Measurements from ENCODE around the gene TBC1D5. TPM values are rescaled to one million over a fixed set of nuclear protein-coding genes. Genes with fewer than 3 reads are reported as not detected.

Gene TBC1D5
- polyA plus RNA-seq, 4 donors, result 5.1 to 37.6 (median 12.4) TPM

DNA sequence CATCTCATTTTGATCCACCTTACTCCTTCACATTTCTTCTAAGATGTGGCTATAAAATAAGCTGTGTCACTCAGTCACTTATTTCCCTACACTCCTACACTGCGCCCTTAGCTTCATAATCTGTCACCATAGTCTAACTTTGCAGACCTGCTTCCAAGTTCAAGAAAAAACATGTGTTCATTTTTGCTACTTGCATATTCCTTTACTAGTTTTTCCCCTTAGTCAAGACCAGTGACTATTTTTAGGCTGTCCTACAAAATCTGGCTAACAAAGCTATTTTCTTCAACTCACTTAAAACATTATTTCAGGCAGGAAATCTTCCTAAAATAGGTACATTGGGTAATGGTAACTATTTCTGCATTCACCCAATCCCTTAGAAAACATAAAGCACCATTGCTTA, 272.5 kb downstream of the TBC1D5 start:
- Histone ChIP-seq H3K36me3 (ENCODE audit: control insufficient read depth in 3 of 3, insufficient read depth in 2 of 3, low read depth in 1 of 3, low read length in 3 of 3) (no peaks in the 10 kb centered on the region), H3K9me3 (ENCODE audit: control insufficient read depth in 2 of 2, insufficient read depth in 1 of 2, low read depth in 1 of 2, low read length in 1 of 2) (no peaks in the 10 kb centered on the region), H3K27ac (ENCODE audit: low read depth in 1 of 3, low read length in 2 of 3) (no peak overlapping the region), H3K27me3 (ENCODE audit: control insufficient read depth in 3 of 3, insufficient read depth in 3 of 3, low read length in 3 of 3) (no peaks in the 10 kb centered on the region), H3K4me1 (ENCODE audit: control insufficient read depth in 3 of 3, insufficient read depth in 2 of 3, low read depth in 1 of 3, low read length in 2 of 3) (no peaks in the 10 kb centered on the region), H3K4me3 (ENCODE audit: low read depth in 1 of 3, low read length in 3 of 3) (no peak overlapping the region)
- DNase-seq (no peak), FAIRE-seq (no peak)
- whole genome bisulfite sequencing, 3 donors, result 95 to 100% (median 97%) methylated on average over 1 of the region's 1 CpG

DNA sequence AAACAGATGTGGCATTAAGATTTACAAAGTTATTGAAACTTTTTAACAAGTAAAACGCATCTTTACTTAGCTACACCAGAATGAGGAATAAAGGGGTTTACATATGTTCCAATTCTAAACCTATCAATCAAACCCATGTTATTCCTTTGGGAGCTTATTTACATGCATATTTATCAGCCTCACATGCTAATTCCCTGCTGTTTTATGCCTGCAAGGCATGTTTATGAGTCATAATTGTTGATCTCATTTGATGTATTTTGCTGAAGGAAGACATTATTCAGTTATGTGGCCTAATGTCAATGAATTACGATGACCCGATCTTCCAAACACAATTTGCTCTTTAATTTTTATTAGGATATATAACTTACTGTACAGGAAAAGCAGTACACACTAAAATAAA, 272.9 kb downstream of the TBC1D5 start:
- no peak for FAIRE-seq
- no peaks in the 10 kb centered on the region for H3K4me1 ChIP-seq (ENCODE audit: control insufficient read depth in 3 of 3, insufficient read depth in 2 of 3, low read depth in 1 of 3, low read length in 2 of 3)
- no peaks in the 10 kb centered on the region for H3K36me3 ChIP-seq (ENCODE audit: control insufficient read depth in 3 of 3, insufficient read depth in 2 of 3, low read depth in 1 of 3, low read length in 3 of 3)
- no peaks in the 10 kb centered on the region for H3K27me3 ChIP-seq (ENCODE audit: control insufficient read depth in 3 of 3, insufficient read depth in 3 of 3, low read length in 3 of 3)
- H3K4me3 ChIP-seq (ENCODE audit: low read depth in 1 of 3, low read length in 3 of 3), result no peak overlapping the region
- WGBS, 3 donors, result 93 to 95% (median 95%) methylated on average over 3 of the region's 3 CpGs
- no peak for DNase-seq
- H3K9me3 ChIP-seq (ENCODE audit: control insufficient read depth in 2 of 2, insufficient read depth in 1 of 2, low read depth in 1 of 2, low read length in 1 of 2), result no peaks in the 10 kb centered on the region
- no peak overlapping the region for H3K27ac ChIP-seq (ENCODE audit: low read depth in 1 of 3, low read length in 2 of 3)

DNA sequence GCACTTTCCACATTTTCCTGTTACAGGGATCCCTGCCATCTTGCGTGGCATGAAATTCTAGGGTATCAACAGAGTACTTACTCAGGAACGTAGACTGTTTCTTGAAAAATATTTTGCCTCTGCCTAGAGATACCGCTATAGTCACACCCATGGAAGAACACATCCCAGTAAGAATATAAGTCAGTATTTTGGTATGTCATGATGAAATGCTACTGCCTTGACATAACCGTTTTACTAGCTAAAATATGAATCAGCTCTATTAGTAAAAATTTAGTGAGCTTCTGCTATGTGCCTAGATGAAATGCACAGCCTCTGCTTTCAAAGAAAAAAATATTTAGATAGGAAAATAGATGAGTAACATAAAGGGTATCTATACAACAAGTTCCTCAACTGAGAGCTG, 276.4 kb downstream of the TBC1D5 start:
- H3K36me3 ChIP-seq (ENCODE audit: control insufficient read depth in 3 of 3, insufficient read depth in 2 of 3, low read depth in 1 of 3, low read length in 3 of 3), result no peaks in the 10 kb centered on the region
- FAIRE-seq, result no peak
- no peaks in the 10 kb centered on the region for H3K9me3 ChIP-seq (ENCODE audit: control insufficient read depth in 2 of 2, insufficient read depth in 1 of 2, low read depth in 1 of 2, low read length in 1 of 2)
- no peaks in the 10 kb centered on the region for H3K27me3 ChIP-seq (ENCODE audit: control insufficient read depth in 3 of 3, insufficient read depth in 3 of 3, low read length in 3 of 3)
- H3K4me1 ChIP-seq (ENCODE audit: control insufficient read depth in 3 of 3, insufficient read depth in 2 of 3, low read depth in 1 of 3, low read length in 2 of 3), result no peaks in the 10 kb centered on the region
- WGBS, 3 donors, result 98 to 99% (median 99%) methylated on average over 4 of the region's 4 CpGs
- no peak overlapping the region for H3K4me3 ChIP-seq (ENCODE audit: low read depth in 1 of 3, low read length in 3 of 3)
- no peak for DNase-seq
- H3K27ac ChIP-seq (ENCODE audit: low read depth in 1 of 3, low read length in 2 of 3), result no peak overlapping the region

DNA sequence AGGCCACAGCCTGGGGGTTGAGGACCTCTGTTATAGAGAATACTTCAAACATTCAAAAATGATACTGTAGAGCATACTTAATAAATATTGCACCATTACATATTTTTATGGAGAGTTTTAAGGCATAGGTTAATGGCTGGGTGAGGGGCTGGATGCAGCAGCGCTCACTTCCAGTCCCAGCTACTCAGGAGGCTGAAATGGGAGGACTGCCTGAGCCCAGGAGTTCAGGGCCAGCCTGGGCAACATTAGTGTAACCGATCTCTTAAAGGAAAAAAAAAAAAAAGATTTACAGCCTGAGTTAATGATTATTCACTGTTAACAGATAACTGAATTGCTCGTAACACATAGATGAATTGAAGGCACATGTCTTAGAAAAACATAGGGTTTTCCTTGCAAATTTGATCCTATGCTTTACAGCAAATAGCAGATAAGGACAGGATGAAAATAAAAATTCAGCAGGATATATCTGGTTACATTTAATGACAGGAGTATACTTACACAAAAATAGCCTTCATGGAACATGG, 282.9 kb downstream of the TBC1D5 start:
- WGBS, 3 donors, result 32 to 56% (median 46%) methylated on average over 3 of the region's 3 CpGs
- Histone ChIP-seq H3K27ac (ENCODE audit: low read depth in 1 of 3, low read length in 2 of 3) (no peak overlapping the region), H3K9me3 (ENCODE audit: control insufficient read depth in 2 of 2, insufficient read depth in 1 of 2, low read depth in 1 of 2, low read length in 1 of 2) (peaks cover 0 to 6% of the 10 kb centered on the region in 2 donors), H3K4me3 (ENCODE audit: low read depth in 1 of 3, low read length in 3 of 3) (no peak overlapping the region), H3K4me1 (ENCODE audit: control insufficient read depth in 3 of 3, insufficient read depth in 2 of 3, low read depth in 1 of 3, low read length in 2 of 3) (no peaks in the 10 kb centered on the region), H3K36me3 (ENCODE audit: control insufficient read depth in 3 of 3, insufficient read depth in 2 of 3, low read depth in 1 of 3, low read length in 3 of 3) (peaks cover 0 to 4% (median 0%) of the 10 kb centered on the region in 3 donors), H3K27me3 (ENCODE audit: control insufficient read depth in 3 of 3, insufficient read depth in 3 of 3, low read length in 3 of 3) (no peaks in the 10 kb centered on the region)
- DNase-seq, result peak; percentile 44 to 48
- no peak for FAIRE-seq

DNA sequence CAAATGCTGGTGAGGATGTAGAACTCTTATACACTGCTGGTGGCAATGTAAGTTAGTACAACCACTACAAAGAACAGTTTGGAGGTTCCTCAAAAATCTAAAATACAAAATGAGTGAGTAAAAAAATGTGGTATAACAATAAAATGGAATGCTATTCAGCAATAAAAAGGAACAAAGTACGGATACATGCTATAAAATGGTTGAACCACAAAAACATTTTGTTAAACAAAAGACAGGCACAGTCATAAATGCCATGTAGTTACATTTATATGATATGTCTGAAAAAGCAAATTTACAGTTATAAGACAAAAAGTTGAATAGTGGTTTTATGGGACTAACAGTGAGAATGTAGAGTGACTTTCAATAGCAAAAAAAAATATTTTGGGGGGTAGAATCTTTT, 285.8 kb downstream of the TBC1D5 start:
- DNase-seq (no peak), FAIRE-seq (no peak)
- Histone ChIP-seq H3K4me1 (ENCODE audit: control insufficient read depth in 3 of 3, insufficient read depth in 2 of 3, low read depth in 1 of 3, low read length in 2 of 3) (no peaks in the 10 kb centered on the region), H3K36me3 (ENCODE audit: control insufficient read depth in 3 of 3, insufficient read depth in 2 of 3, low read depth in 1 of 3, low read length in 3 of 3) (peaks cover 0 to 5% (median 0%) of the 10 kb centered on the region in 3 donors), H3K9me3 (ENCODE audit: control insufficient read depth in 2 of 2, insufficient read depth in 1 of 2, low read depth in 1 of 2, low read length in 1 of 2) (peaks cover 0 to 6% of the 10 kb centered on the region in 2 donors), H3K27me3 (ENCODE audit: control insufficient read depth in 3 of 3, insufficient read depth in 3 of 3, low read length in 3 of 3) (no peaks in the 10 kb centered on the region), H3K27ac (ENCODE audit: low read depth in 1 of 3, low read length in 2 of 3) (no peak overlapping the region), H3K4me3 (ENCODE audit: low read depth in 1 of 3, low read length in 3 of 3) (no peak overlapping the region)
- WGBS, 3 donors, result 46 to 82% (median 64%) methylated on average over 1 of the region's 1 CpG

DNA sequence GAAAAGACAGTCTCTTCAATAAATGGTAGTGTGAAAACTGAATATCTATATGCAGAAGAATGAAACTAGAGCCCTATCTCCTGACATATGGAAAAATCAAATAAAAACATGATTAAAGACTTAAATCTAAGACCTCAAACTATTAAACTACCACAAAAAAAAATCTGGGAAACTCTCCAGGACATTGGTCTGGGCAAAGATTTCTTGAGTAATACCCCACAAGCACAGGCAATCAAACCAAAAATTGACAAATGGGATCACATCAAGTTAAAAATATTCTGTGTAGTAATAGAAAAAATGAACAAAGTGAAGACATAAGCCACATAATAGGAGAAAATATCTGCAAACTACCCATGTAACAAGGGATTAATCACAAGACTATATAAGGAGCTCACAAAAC, 286.4 kb downstream of the TBC1D5 start:
- H3K4me3 ChIP-seq (ENCODE audit: low read depth in 1 of 3, low read length in 3 of 3), result no peak overlapping the region
- no peak for DNase-seq
- H3K27ac ChIP-seq (ENCODE audit: low read depth in 1 of 3, low read length in 2 of 3), result no peak overlapping the region
- FAIRE-seq, result no peak
- peaks cover 0 to 6% of the 10 kb centered on the region in 2 donors for H3K9me3 ChIP-seq (ENCODE audit: control insufficient read depth in 2 of 2, insufficient read depth in 1 of 2, low read depth in 1 of 2, low read length in 1 of 2)
- H3K36me3 ChIP-seq (ENCODE audit: control insufficient read depth in 3 of 3, insufficient read depth in 2 of 3, low read depth in 1 of 3, low read length in 3 of 3), result peaks cover 0 to 6% (median 0%) of the 10 kb centered on the region in 3 donors
- H3K4me1 ChIP-seq (ENCODE audit: control insufficient read depth in 3 of 3, insufficient read depth in 2 of 3, low read depth in 1 of 3, low read length in 2 of 3), result no peaks in the 10 kb centered on the region
- H3K27me3 ChIP-seq (ENCODE audit: control insufficient read depth in 3 of 3, insufficient read depth in 3 of 3, low read length in 3 of 3), result no peaks in the 10 kb centered on the region

DNA sequence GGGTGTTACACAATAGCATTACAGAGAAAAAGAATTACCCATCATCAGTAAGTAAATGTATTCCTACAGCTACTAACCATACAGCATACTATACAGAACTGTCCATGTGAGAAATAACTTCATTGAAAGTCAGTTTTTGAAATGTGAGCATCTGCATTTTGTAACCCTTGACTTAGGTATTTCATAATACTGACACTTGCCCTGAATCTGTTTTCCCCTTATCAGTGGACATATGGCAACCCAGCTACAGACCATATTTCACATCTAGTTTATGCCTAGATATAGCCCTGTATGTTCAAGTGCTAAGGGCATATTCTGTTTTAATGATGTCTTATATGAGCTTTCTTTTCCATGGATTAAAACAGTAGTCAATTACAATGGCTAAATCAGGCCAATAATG, 297.6 kb downstream of the TBC1D5 start:
- Histone ChIP-seq H3K9me3 (ENCODE audit: control insufficient read depth in 2 of 2, insufficient read depth in 1 of 2, low read depth in 1 of 2, low read length in 1 of 2) (no peaks in the 10 kb centered on the region), H3K4me3 (ENCODE audit: low read depth in 1 of 3, low read length in 3 of 3) (no peak overlapping the region), H3K4me1 (ENCODE audit: control insufficient read depth in 3 of 3, insufficient read depth in 2 of 3, low read depth in 1 of 3, low read length in 2 of 3) (peaks cover 0 to 6% (median 0%) of the 10 kb centered on the region in 3 donors), H3K27me3 (ENCODE audit: control insufficient read depth in 3 of 3, insufficient read depth in 3 of 3, low read length in 3 of 3) (no peaks in the 10 kb centered on the region), H3K27ac (ENCODE audit: low read depth in 1 of 3, low read length in 2 of 3) (no peak overlapping the region), H3K36me3 (ENCODE audit: control insufficient read depth in 3 of 3, insufficient read depth in 2 of 3, low read depth in 1 of 3, low read length in 3 of 3) (peaks cover 0 to 3% (median 0%) of the 10 kb centered on the region in 3 donors)
- DNase-seq (peak in 1 of 2 donors; percentile 11), FAIRE-seq (no peak)

DNA sequence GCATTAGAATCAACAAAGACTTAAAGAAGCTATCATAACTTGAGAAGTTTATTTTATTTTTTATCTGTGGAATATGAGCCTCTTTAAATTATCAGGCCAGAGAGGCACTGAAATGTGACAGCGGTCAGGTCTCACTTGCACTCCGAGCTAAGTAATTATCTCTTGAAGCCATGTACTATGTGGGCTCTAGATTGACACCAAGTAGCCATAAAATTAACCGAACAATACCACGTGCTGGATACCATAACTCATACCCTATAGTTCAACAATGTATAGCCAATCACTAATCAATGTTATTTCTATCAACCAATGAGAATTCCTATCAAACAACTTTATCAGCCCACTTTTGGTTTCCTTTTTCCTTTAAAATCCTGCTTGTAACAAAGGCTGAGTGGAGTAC, 299.3 kb downstream of the TBC1D5 start:
- Histone ChIP-seq H3K9me3 (ENCODE audit: control insufficient read depth in 2 of 2, insufficient read depth in 1 of 2, low read depth in 1 of 2, low read length in 1 of 2) (no peaks in the 10 kb centered on the region), H3K36me3 (ENCODE audit: control insufficient read depth in 3 of 3, insufficient read depth in 2 of 3, low read depth in 1 of 3, low read length in 3 of 3) (no peaks in the 10 kb centered on the region), H3K27me3 (ENCODE audit: control insufficient read depth in 3 of 3, insufficient read depth in 3 of 3, low read length in 3 of 3) (no peaks in the 10 kb centered on the region), H3K4me1 (ENCODE audit: control insufficient read depth in 3 of 3, insufficient read depth in 2 of 3, low read depth in 1 of 3, low read length in 2 of 3) (peaks cover 0 to 6% (median 0%) of the 10 kb centered on the region in 3 donors), H3K27ac (ENCODE audit: low read depth in 1 of 3, low read length in 2 of 3) (no peak overlapping the region), H3K4me3 (ENCODE audit: low read depth in 1 of 3, low read length in 3 of 3) (no peak overlapping the region)
- DNase-seq, result no peak
- 94 to 96% (median 94%) methylated on average over 4 of the region's 4 CpGs for WGBS, 3 donors
- no peak for FAIRE-seq

DNA sequence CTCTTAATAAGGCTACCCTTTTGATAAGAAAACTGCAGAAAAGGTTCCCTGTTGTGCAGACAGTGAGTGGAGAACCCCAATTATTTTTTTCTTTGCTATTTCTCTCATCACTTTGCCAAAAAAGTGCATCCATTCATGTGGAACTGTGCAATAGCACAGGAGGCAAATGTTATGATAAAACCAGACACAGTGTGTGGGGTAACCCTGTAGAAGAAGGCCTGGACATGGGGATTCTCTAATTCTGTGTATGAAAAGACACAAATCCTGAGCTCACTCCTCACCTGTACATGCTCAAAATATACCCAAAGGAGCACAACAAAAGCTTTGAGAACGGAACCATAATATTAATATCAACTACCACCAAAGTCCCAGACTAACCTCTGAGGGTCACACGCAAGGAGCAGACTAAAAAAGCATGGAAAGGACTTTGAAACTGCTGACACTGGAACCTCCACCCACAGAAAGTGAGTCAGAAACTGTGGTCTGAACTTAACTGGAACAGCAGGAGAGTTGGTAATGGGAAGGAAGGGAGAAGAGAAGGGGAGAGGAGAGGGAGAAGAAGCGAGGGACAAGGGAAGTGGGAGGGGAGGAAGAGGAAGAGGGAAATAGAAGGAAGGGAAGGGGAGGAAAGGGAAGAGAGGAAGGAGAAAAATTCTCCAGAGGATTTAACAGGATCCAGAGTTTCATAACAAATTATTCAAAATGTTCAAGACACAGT, 299.9 kb downstream of the TBC1D5 start:
- Histone ChIP-seq H3K4me1 (ENCODE audit: control insufficient read depth in 3 of 3, insufficient read depth in 2 of 3, low read depth in 1 of 3, low read length in 2 of 3) (peaks cover 0 to 6% (median 0%) of the 10 kb centered on the region in 3 donors), H3K36me3 (ENCODE audit: control insufficient read depth in 3 of 3, insufficient read depth in 2 of 3, low read depth in 1 of 3, low read length in 3 of 3) (no peaks in the 10 kb centered on the region), H3K27me3 (ENCODE audit: control insufficient read depth in 3 of 3, insufficient read depth in 3 of 3, low read length in 3 of 3) (no peaks in the 10 kb centered on the region), H3K4me3 (ENCODE audit: low read depth in 1 of 3, low read length in 3 of 3) (no peak overlapping the region), H3K27ac (ENCODE audit: low read depth in 1 of 3, low read length in 2 of 3) (no peak overlapping the region), H3K9me3 (ENCODE audit: control insufficient read depth in 2 of 2, insufficient read depth in 1 of 2, low read depth in 1 of 2, low read length in 1 of 2) (no peaks in the 10 kb centered on the region)
- WGBS, 3 donors, result 55 to 79% (median 68%) methylated on average over 3 of the region's 3 CpGs
- DNase-seq, result peak; percentile 46 to 53
- no peak for FAIRE-seq
